Neural cell (in vitro differentiated cells): ENCODE results near the gene TSHR. TPM values are rescaled to one million over a fixed set of nuclear protein-coding genes. Genes with fewer than 3 reads are reported as not detected.

Source experiments
- H2AFZ ChIP-seq: fragments of 200-600, 300-800 bp; sonication (generic), shearing (Covaris generic); 2 replicates; pipeline ENCODE4 v1.6.0; 2014; ENCODE audit warnings: low read depth, mild to moderate bottlenecking, antibody characterized with exemption, low read length, moderate library complexity
- H3F3A ChIP-seq: fragments of 200-600 bp; shearing (Covaris generic); 2 replicates; pipeline ENCODE4 v1.6.1; 2016; ENCODE audit warnings: mild to moderate bottlenecking, moderate library complexity, mixed read lengths, antibody characterized with exemption, low read length; ENCODE audit not compliant: insufficient read depth, poor library complexity, severe bottlenecking
- H3K27ac ChIP-seq: fragments of 200-600, 300-800 bp; sonication (generic), shearing (Covaris generic); 2 replicates; pipeline ENCODE4 v1.5.1; 2014; ENCODE audit warnings: mild to moderate bottlenecking, low read length, moderate library complexity
- H3K27me3 ChIP-seq: fragments of 300-800, 200-600 bp; sonication (generic), shearing (Covaris generic); 2 replicates; pipeline ENCODE4 v1.6.0; 2014; ENCODE audit warnings: mild to moderate bottlenecking, low read depth, low read length, moderate library complexity; ENCODE audit not compliant: insufficient read depth
- H3K36me3 ChIP-seq: fragments of 300-800, 200-600 bp; sonication (generic), shearing (Covaris generic); 2 replicates; pipeline ENCODE4 v1.5.1; 2014; ENCODE audit warnings: mild to moderate bottlenecking, antibody characterized with exemption, low read length, moderate library complexity; ENCODE audit not compliant: insufficient read depth
- H3K4me2 ChIP-seq: fragments of 300-800, 200-600 bp; sonication (generic), shearing (Covaris generic); 2 replicates; pipeline ENCODE4 v1.6.0; 2014; ENCODE audit warnings: mild to moderate bottlenecking, low read length
- H3K4me3 ChIP-seq: fragments of 300-800, 200-600 bp; sonication (generic), shearing (Covaris generic); 2 replicates; pipeline ENCODE4 v1.5.1; 2014; ENCODE audit warnings: mild to moderate bottlenecking, low read length, moderate library complexity
- H3K79me2 ChIP-seq: fragments of 200-600 bp; shearing (Covaris generic); replicated peaks from 2 replicates; pipeline ENCODE4 v1.6.0; 2014; ENCODE audit warnings: mild to moderate bottlenecking, low read length, moderate library complexity; ENCODE audit not compliant: insufficient read depth
- H3K9ac ChIP-seq: fragments of 300-800, 200-600 bp; sonication (generic), shearing (Covaris generic); 2 replicates; pipeline ENCODE4 v1.6.1; 2016; ENCODE audit warnings: mild to moderate bottlenecking, low read length, mixed read lengths
- H3K9me2 ChIP-seq: fragments of 200-600 bp; shearing (Covaris generic); 2 replicates; pipeline ENCODE4 v1.6.1; 2016; ENCODE audit warnings: mild to moderate bottlenecking, low read length, mixed read lengths; ENCODE audit not compliant: insufficient read depth
- H3K9me3 ChIP-seq: fragments of 200-600, 300-800 bp; sonication (generic), shearing (Covaris generic); 2 replicates; pipeline ENCODE4 v1.6.1; 2016; ENCODE audit warnings: mild to moderate bottlenecking, mixed run types, low read length, moderate library complexity, mixed read lengths
- H4K20me1 ChIP-seq: fragments of 200-600 bp; shearing (Covaris generic); 2 replicates; pipeline ENCODE4 v1.6.1; 2016; ENCODE audit warnings: mild to moderate bottlenecking, mixed run types; ENCODE audit not compliant: insufficient read depth
- EP300 ChIP-seq: fragments of 450-650 bp; conservative IDR thresholded peaks from 2 replicates; pipeline ENCODE4 v1.6.1; 2014; ENCODE audit warnings: antibody characterized with exemption, mild to moderate bottlenecking, moderate library complexity; ENCODE audit not compliant: poor library complexity, severe bottlenecking
- EZH2 ChIP-seq: fragments of 200-600, 300-800 bp; shearing (Covaris generic), sonication (generic); IDR thresholded peaks from 2 replicates; pipeline ENCODE4 v1.6.1; 2014; ENCODE audit warnings: antibody characterized with exemption, low read length, borderline replicate concordance, mild to moderate bottlenecking; ENCODE audit not compliant: insufficient read depth, poor library complexity, severe bottlenecking
- MXI1 ChIP-seq: fragments of 450-650 bp; conservative IDR thresholded peaks from 2 replicates; pipeline ENCODE4 v1.6.1; 2014; ENCODE audit warnings: antibody characterized with exemption, mild to moderate bottlenecking; ENCODE audit not compliant: poor library complexity, severe bottlenecking
- POLR2AphosphoS5 ChIP-seq: IDR thresholded peaks from 2 replicates; pipeline ENCODE4 v1.6.1; 2012
- RAD21 ChIP-seq: fragments of 450-650 bp; conservative IDR thresholded peaks from 2 replicates; pipeline ENCODE4 v1.6.1; 2014; ENCODE audit warnings: antibody characterized with exemption, mild to moderate bottlenecking, moderate library complexity
- SMC3 ChIP-seq: fragments of 450-650 bp; conservative IDR thresholded peaks from 2 replicates; pipeline ENCODE4 v1.6.1; 2014; ENCODE audit warnings: antibody characterized with exemption, mild to moderate bottlenecking, moderate library complexity; ENCODE audit not compliant: poor library complexity
- TAF1 ChIP-seq: IDR thresholded peaks from 2 replicates; pipeline ENCODE4 v1.6.1; 2012; ENCODE audit warnings: low read depth
- polyA plus RNA-seq: library from polyadenylated mRNA; depleted of rRNA; stranded (reverse); fragments of >200 nt; gene quantifications from 2 replicates; pipeline ENCODE4 v1.2.3, GENCODE V29; 2014
- TF ChIP-seq, protein P1 (sequence below): fragments of 450-650 bp; IDR thresholded peaks from 2 replicates; pipeline ENCODE4 v1.5.1; 2014; ENCODE audit warnings: antibody characterized with exemption, mild to moderate bottlenecking, moderate library complexity; ENCODE audit not compliant: poor library complexity, severe bottlenecking
- TF ChIP-seq, protein P2 (sequence below): IDR thresholded peaks from 2 replicates; pipeline ENCODE4 v1.6.1; 2012; ENCODE audit warnings: borderline replicate concordance

Gene TSHR
- polyA plus RNA-seq, 1 donor from 2014 or later = not detected

DNA sequence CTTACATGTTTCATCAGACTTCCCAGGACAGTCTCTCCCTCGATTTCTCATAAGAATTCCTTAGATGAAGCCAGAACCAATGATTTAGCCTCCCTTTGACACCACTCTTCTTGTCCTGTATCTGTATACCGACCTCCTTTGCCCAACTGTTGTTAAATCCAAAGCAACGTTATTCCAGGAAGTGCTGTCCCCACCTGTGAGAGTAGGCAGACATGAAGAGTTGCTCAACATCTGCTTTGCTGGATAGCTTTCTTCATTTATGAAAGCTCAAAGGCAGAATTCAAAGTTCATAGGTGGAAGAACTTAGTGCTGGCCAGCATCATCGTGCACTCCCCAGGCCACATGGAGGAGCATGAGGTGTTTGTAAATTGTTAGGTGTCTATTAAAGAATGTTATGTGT is 209.8 kb downstream of the TSHR start:
- Histone ChIP-seq H3K36me3 (no peaks in the 10 kb centered on the region), H3K4me2 (no peak overlapping the region), H3F3A (no peaks in the 10 kb centered on the region), H3K9me3 (no peaks in the 10 kb centered on the region), H2AFZ (no peak overlapping the region), H3K79me2 (no peaks in the 10 kb centered on the region), H3K9me2 (no peaks in the 10 kb centered on the region), H3K4me3 (no peak overlapping the region), H3K27me3 (no peaks in the 10 kb centered on the region), H3K27ac (no peak overlapping the region), H4K20me1 (no peaks in the 10 kb centered on the region), H3K9ac (no peak overlapping the region)
- TF ChIP-seq POLR2AphosphoS5 = no peak
- TF ChIP-seq, protein P1, sequence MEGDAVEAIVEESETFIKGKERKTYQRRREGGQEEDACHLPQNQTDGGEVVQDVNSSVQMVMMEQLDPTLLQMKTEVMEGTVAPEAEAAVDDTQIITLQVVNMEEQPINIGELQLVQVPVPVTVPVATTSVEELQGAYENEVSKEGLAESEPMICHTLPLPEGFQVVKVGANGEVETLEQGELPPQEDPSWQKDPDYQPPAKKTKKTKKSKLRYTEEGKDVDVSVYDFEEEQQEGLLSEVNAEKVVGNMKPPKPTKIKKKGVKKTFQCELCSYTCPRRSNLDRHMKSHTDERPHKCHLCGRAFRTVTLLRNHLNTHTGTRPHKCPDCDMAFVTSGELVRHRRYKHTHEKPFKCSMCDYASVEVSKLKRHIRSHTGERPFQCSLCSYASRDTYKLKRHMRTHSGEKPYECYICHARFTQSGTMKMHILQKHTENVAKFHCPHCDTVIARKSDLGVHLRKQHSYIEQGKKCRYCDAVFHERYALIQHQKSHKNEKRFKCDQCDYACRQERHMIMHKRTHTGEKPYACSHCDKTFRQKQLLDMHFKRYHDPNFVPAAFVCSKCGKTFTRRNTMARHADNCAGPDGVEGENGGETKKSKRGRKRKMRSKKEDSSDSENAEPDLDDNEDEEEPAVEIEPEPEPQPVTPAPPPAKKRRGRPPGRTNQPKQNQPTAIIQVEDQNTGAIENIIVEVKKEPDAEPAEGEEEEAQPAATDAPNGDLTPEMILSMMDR = no peak
- TF ChIP-seq, protein P2, sequence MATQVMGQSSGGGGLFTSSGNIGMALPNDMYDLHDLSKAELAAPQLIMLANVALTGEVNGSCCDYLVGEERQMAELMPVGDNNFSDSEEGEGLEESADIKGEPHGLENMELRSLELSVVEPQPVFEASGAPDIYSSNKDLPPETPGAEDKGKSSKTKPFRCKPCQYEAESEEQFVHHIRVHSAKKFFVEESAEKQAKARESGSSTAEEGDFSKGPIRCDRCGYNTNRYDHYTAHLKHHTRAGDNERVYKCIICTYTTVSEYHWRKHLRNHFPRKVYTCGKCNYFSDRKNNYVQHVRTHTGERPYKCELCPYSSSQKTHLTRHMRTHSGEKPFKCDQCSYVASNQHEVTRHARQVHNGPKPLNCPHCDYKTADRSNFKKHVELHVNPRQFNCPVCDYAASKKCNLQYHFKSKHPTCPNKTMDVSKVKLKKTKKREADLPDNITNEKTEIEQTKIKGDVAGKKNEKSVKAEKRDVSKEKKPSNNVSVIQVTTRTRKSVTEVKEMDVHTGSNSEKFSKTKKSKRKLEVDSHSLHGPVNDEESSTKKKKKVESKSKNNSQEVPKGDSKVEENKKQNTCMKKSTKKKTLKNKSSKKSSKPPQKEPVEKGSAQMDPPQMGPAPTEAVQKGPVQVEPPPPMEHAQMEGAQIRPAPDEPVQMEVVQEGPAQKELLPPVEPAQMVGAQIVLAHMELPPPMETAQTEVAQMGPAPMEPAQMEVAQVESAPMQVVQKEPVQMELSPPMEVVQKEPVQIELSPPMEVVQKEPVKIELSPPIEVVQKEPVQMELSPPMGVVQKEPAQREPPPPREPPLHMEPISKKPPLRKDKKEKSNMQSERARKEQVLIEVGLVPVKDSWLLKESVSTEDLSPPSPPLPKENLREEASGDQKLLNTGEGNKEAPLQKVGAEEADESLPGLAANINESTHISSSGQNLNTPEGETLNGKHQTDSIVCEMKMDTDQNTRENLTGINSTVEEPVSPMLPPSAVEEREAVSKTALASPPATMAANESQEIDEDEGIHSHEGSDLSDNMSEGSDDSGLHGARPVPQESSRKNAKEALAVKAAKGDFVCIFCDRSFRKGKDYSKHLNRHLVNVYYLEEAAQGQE = no peak
- TF ChIP-seq TAF1 = no peak
- no peak for TF ChIP-seq RAD21
- TF ChIP-seq EP300 = no peak
- TF ChIP-seq MXI1 = no peak

DNA sequence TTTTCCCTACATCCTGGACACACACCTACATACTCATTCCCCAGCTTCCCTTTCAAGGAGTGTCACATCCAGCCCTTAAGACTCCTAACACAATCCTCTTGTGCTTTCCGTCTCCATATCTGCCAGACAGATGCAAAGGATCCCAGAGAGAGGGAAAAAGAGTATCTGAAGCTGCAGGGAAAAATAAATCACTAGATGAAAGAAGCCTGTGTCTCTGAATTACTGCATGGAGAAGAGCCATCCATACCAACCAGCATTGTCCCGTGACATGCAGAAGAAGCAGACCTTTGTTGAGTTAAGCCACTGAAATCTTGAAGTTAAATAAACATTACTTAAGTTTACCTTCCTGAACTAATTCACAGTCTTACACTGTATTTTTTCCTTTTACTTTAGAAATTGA is 210.7 kb downstream of the TSHR start:
- Histone ChIP-seq H4K20me1 (no peaks in the 10 kb centered on the region), H3K9ac (no peak overlapping the region), H3K4me3 (no peak overlapping the region), H2AFZ (no peak overlapping the region), H3K27ac (no peak overlapping the region), H3K9me2 (no peaks in the 10 kb centered on the region), H3K36me3 (no peaks in the 10 kb centered on the region), H3K79me2 (no peaks in the 10 kb centered on the region), H3K27me3 (no peaks in the 10 kb centered on the region), H3K4me2 (no peak overlapping the region), H3F3A (no peaks in the 10 kb centered on the region), H3K9me3 (no peaks in the 10 kb centered on the region)
- no peak for TF ChIP-seq TAF1
- TF ChIP-seq, protein P2 = no peak
- TF ChIP-seq EP300 = no peak
- TF ChIP-seq MXI1 = no peak
- TF ChIP-seq SMC3 = no peak
- TF ChIP-seq POLR2AphosphoS5 = no peak
- TF ChIP-seq EZH2 = no peak
- TF ChIP-seq, protein P1 = no peak
- TF ChIP-seq RAD21 = no peak
